Activated B cell treated with CpG ODN at 0.5 μM for 24 hours (primary cell): ENCODE results near the gene CCDC191. TPM values are rescaled to one million over a fixed set of nuclear protein-coding genes. Genes with fewer than 3 reads are reported as not detected.
A peak's percentile ranks its signal among the peaks of the same experiment; 100 is the strongest.

Source experiments
- ATAC-seq: fragments of 200-7000 bp; cut with Tn5 transposase; one replicate; pipeline ENCODE4 v1.10.0; 2021; ENCODE audit warnings: low read depth, mild to moderate bottlenecking, moderate library complexity
- CTCF ChIA-PET: fragments of 350-600 bp; sonication (Branson Sonifier 250); formaldehyde crosslinking; loops from one replicate; lab custom pipeline; 2021; ENCODE audit warnings: antibody characterized with exemption; lab: Charles Lee
- POLR2A ChIA-PET: fragments of 350-600 bp; sonication (Branson Sonifier 250); formaldehyde crosslinking; loops from one replicate; lab custom pipeline; 2021; ENCODE audit warnings: antibody characterized with exemption; lab: Charles Lee
- DNase-seq: peaks from one replicate; pipeline ENCODE4 v3.0.0; 2022
- H3K27ac Mint-ChIP-seq: one replicate; pipeline ENCODE4 v1.8.0; 2020; ENCODE audit warnings: mixed read lengths
- H3K27me3 Mint-ChIP-seq: one replicate; pipeline ENCODE4 v1.8.0; 2021; ENCODE audit warnings: mixed read lengths
- H3K36me3 Mint-ChIP-seq: one replicate; pipeline ENCODE4 v1.8.0; 2021; ENCODE audit warnings: low read depth, mixed read lengths
- H3K4me1 Mint-ChIP-seq: one replicate; pipeline ENCODE4 v1.8.0; 2021; ENCODE audit warnings: mixed read lengths
- H3K4me3 Mint-ChIP-seq: one replicate; pipeline ENCODE4 v1.8.0; 2020; ENCODE audit warnings: mild to moderate bottlenecking, mixed read lengths
- H3K9me3 Mint-ChIP-seq: one replicate; pipeline ENCODE4 v1.8.0; 2020; ENCODE audit warnings: mixed read lengths
- CTCF ChIP-seq: fragments of 200-600 bp; IDR thresholded peaks from one replicate; pipeline ENCODE4 v1.8.0; 2022; ENCODE audit warnings: antibody characterized with exemption, mild to moderate bottlenecking
- intact Hi-C: fragments of 100-400 bp; cut with micrococcal nuclease; formaldehyde crosslinking; loops from one replicate; pipeline ENCODE4 v1.15.1; 2024
- total RNA-seq: library from RNA; stranded (reverse); gene quantifications from 2 replicates; pipeline ENCODE4 v1.2.3, GENCODE V29; 2022

CCDC191 gene
- total RNA-seq, 1 donor from 2014 or later: 17.2 TPM

- Mint-ChIP-seq H3K27ac (no peak overlapping the region), H3K4me1 (peaks cover 4% of the 10 kb centered on the region), H3K27me3 (no peaks in the 10 kb centered on the region), H3K4me3 (no peak overlapping the region), H3K9me3 (no peaks in the 10 kb centered on the region), H3K36me3 (peaks cover 10% of the 10 kb centered on the region)
- intact Hi-C loops: loop anchor here (1.0 to 2.0 kb wide), 3 partner anchors 38 to 307 kb away; no protein-coding TSS in a partner anchor
- CTCF ChIA-PET: interaction anchor here (1.3 kb wide), 3 partner anchors 38 to 198 kb away, joined by 3 to 6 read pairs (median 5); no protein-coding TSS in a partner anchor
- TF ChIP-seq CTCF: no peak
- DNase-seq: no peak
- POLR2A ChIA-PET: no interaction called here
- peak; percentile 52 for ATAC-seq
Measured at GRCh38 chr3:114043205-114043604, 13.1 kb downstream of the CCDC191 start.

- DNase-seq: no peak
- CTCF ChIA-PET: no interaction called here
- Mint-ChIP-seq H3K4me1 (no peaks in the 10 kb centered on the region), H3K36me3 (peaks cover 27% of the 10 kb centered on the region), H3K27ac (no peak overlapping the region), H3K9me3 (no peaks in the 10 kb centered on the region), H3K27me3 (no peaks in the 10 kb centered on the region), H3K4me3 (no peak overlapping the region)
- intact Hi-C loops: no loop called here
- no peak for ATAC-seq
- no peak for TF ChIP-seq CTCF
- POLR2A ChIA-PET: no interaction called here
Measured at GRCh38 chr3:114035896-114036295, 20.4 kb downstream of the CCDC191 start.

- ChIA-PET CTCF (no interaction called here), POLR2A (no interaction called here)
- ATAC-seq: no peak
- peaks cover 29% of the 10 kb centered on the region for H3K36me3 Mint-ChIP-seq
- no peak overlapping the region for H3K4me3 Mint-ChIP-seq
- TF ChIP-seq CTCF: no peak
- H3K27me3 Mint-ChIP-seq: no peaks in the 10 kb centered on the region
- DNase-seq: no peak
- intact Hi-C loops: no loop called here
- no peaks in the 10 kb centered on the region for H3K9me3 Mint-ChIP-seq
- no peak overlapping the region for H3K27ac Mint-ChIP-seq
- H3K4me1 Mint-ChIP-seq: no peaks in the 10 kb centered on the region
Measured at GRCh38 chr3:114034787-114035545, 21.4 kb downstream of the CCDC191 start.

GRCh38 chr3:114034211-114034610 lies 22.1 kb downstream of the CCDC191 start:
- POLR2A ChIA-PET: no interaction called here
- H3K4me1 Mint-ChIP-seq: no peaks in the 10 kb centered on the region
- no peaks in the 10 kb centered on the region for H3K9me3 Mint-ChIP-seq
- peaks cover 27% of the 10 kb centered on the region for H3K36me3 Mint-ChIP-seq
- no peaks in the 10 kb centered on the region for H3K27me3 Mint-ChIP-seq
- TF ChIP-seq CTCF: no peak
- no peak overlapping the region for H3K4me3 Mint-ChIP-seq
- CTCF ChIA-PET: no interaction called here
- intact Hi-C loops: no loop called here
- ATAC-seq (no peak), DNase-seq (no peak)
- no peak overlapping the region for H3K27ac Mint-ChIP-seq

- Mint-ChIP-seq H3K27ac (no peak overlapping the region), H3K36me3 (peaks cover 30% of the 10 kb centered on the region), H3K27me3 (no peaks in the 10 kb centered on the region), H3K4me3 (no peak overlapping the region), H3K9me3 (no peaks in the 10 kb centered on the region), H3K4me1 (no peaks in the 10 kb centered on the region)
- DNase-seq (no peak), ATAC-seq (no peak)
- ChIA-PET POLR2A (no interaction called here), CTCF (no interaction called here)
- no peak for TF ChIP-seq CTCF
- intact Hi-C loops: no loop called here
Measured at GRCh38 chr3:114033721-114034120, 22.6 kb downstream of the CCDC191 start.
